GM12864 (cell line): Measurements from ENCODE around the gene NTMT2.

Experiments used
- DNase-seq: peaks from one replicate; pipeline ENCODE4 v3.0.0-alpha.2; 2011; ENCODE audit warnings: low read depth
- H3K4me3 ChIP-seq: 2 replicates; pipeline ENCODE4 v1.5.1; 2011; ENCODE audit warnings: mild to moderate bottlenecking, low read depth, low read length, control low read depth
- CTCF ChIP-seq: IDR thresholded peaks from 2 replicates; pipeline ENCODE4 v1.5.1; 2011; ENCODE audit warnings: low read depth, mild to moderate bottlenecking, moderate library complexity, low read length, control low read depth, inconsistent platforms; ENCODE audit errors: missing control alignments

NTMT2 gene

GRCh38 chr1:170122366-170122765 is 23.4 kb upstream of the NTMT2 start:
- H3K4me3 ChIP-seq: no peak overlapping the region
- no peak for TF ChIP-seq CTCF
- no peak for DNase-seq

GRCh38 chr1:170125269-170125668 is 20.5 kb upstream of the NTMT2 start:
- DNase-seq: no peak
- no peak overlapping the region for H3K4me3 ChIP-seq
- no peak for TF ChIP-seq CTCF

- peak; percentile 49 for DNase-seq
- TF ChIP-seq CTCF: peak; percentile 44
- no peak overlapping the region for H3K4me3 ChIP-seq
Observed at GRCh38 chr1:170126696-170127095, 19.1 kb upstream of the NTMT2 start.

GRCh38 chr1:170131450-170131849 is 14.3 kb upstream of the NTMT2 start:
- no peak overlapping the region for H3K4me3 ChIP-seq
- no peak for DNase-seq
- no peak for TF ChIP-seq CTCF

GRCh38 chr1:170131984-170132383 is 13.8 kb upstream of the NTMT2 start:
- H3K4me3 ChIP-seq: no peak overlapping the region
- no peak for DNase-seq
- no peak for TF ChIP-seq CTCF

- no peak for DNase-seq
- H3K4me3 ChIP-seq: no peak overlapping the region
- no peak for TF ChIP-seq CTCF
Observed at GRCh38 chr1:170133766-170134495, 11.8 kb upstream of the NTMT2 start.

GRCh38 chr1:170134521-170134920 is 11.2 kb upstream of the NTMT2 start:
- DNase-seq: no peak
- no peak overlapping the region for H3K4me3 ChIP-seq
- no peak for TF ChIP-seq CTCF
